ENCODE data around the gene SPEN.

DNA sequence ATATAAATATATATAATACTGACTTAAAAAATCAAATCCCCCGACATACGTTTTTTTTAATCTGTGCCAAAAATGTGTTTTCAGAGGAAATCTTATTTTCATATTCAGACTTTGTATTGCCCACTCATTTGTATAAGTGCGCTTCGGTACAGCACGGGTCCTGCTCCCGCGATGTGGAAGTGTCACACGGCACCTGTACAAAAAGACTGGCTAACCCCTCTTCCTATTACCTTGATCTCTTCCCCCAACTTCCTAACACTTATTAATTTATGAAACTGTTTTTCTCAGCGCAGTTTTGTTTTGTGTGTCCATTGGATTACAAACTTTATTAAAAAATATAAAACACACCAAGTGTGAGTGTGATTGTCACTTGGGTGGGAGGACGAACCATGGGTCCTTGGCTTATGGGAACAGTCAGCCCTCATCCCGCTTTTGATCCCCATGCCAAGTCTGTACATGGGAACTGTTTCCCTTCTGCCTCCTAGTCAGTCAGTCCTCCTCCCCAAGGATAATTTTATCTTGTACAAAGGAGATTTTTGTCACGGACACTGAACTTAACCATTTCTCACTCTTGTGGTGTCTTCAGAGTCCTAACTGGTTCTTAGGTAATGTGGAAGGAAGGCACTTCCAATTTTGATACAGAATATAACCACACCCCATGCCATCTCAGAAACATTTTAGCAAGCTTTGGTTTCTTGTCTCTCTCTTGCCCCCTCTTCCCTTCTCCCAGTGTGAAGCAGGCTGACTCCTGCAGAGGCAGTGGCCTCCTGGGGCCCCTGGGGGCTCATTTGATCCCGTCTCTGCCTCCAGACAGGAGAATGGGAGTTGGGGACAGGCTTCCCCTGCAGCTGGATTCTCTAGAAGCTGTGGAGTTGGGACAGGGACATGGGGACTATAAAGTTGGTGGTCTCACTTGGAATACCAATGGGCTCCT is 92.9 kb downstream of the SPEN start:
- TF ChIP-seq CTCF (IDR thresholded peaks at IDR 0.05; ENCODE audit: low read depth, low read length, poor library complexity, severe bottlenecking) (no peak), EZH2phosphoT487 (IDR thresholded peaks at IDR 0.05; ENCODE audit: borderline replicate concordance, low read length) (no peak)

All from DOHH2 (cell line).